ENCODE data around the gene RAC3. TPM values are rescaled to one million over a fixed set of nuclear protein-coding genes. Genes with fewer than 3 reads are reported as not detected.

The RAC3 gene
- total RNA-seq, 1 donor from 2014 or later = 46.0 TPM

GRCh38 chr17:82050761-82051641 is 19.5 kb downstream of the RAC3 start:
- H3K27ac Mint-ChIP-seq (ENCODE audit: unreplicated experiment) = peak overlapping the region; percentile 52
- H3K27me3 Mint-ChIP-seq (ENCODE audit: unreplicated experiment) = peaks cover 1% of the 10 kb centered on the region
- peak overlapping the region; percentile 86 for H3K4me3 Mint-ChIP-seq (ENCODE audit: unreplicated experiment)
- H3K9me3 Mint-ChIP-seq (ENCODE audit: unreplicated experiment) = no peaks in the 10 kb centered on the region
- no peak for DNase-seq
- H3K36me3 Mint-ChIP-seq (ENCODE audit: unreplicated experiment) = no peaks in the 10 kb centered on the region
- H3K4me1 Mint-ChIP-seq (ENCODE audit: low read depth, unreplicated experiment) = peaks cover under 1% of the 10 kb centered on the region
- TF ChIP-seq CTCF (IDR thresholded peaks at IDR 0.05; ENCODE audit: partially characterized antibody, unreplicated experiment) = no peak

- Mint-ChIP-seq H3K9me3 (ENCODE audit: unreplicated experiment) (no peaks in the 10 kb centered on the region), H3K36me3 (ENCODE audit: unreplicated experiment) (no peaks in the 10 kb centered on the region), H3K27me3 (ENCODE audit: unreplicated experiment) (peaks cover 1% of the 10 kb centered on the region), H3K27ac (ENCODE audit: unreplicated experiment) (peak within 1 kb of the TSS; percentile 52), H3K4me1 (ENCODE audit: low read depth, unreplicated experiment) (no peaks in the 10 kb centered on the region), H3K4me3 (ENCODE audit: unreplicated experiment) (peak within 1 kb of the TSS; percentile 87)
- TF ChIP-seq CTCF (IDR thresholded peaks at IDR 0.05; ENCODE audit: partially characterized antibody, unreplicated experiment) = no peak
- peak; percentile 88 for DNase-seq
These were observed 20.5 kb downstream of the RAC3 start, which contains the start of the genes GPS1 and RFNG for GRCh38 chr17:82051776-82052637. Gene GPS1 (plus strand): TSS chr17:82051898. CDS start chr17:82051932, 34 bp downstream. Gene RFNG (minus strand): TSS chr17:82051811. CDS start chr17:82051766, 45 bp downstream.

- Mint-ChIP-seq H3K9me3 (ENCODE audit: unreplicated experiment) (no peaks in the 10 kb centered on the region), H3K27ac (ENCODE audit: unreplicated experiment) (no peak overlapping the region), H3K4me3 (ENCODE audit: unreplicated experiment) (peak overlapping the region; percentile 74), H3K4me1 (ENCODE audit: low read depth, unreplicated experiment) (no peaks in the 10 kb centered on the region), H3K27me3 (ENCODE audit: unreplicated experiment) (peaks cover 1% of the 10 kb centered on the region), H3K36me3 (ENCODE audit: unreplicated experiment) (no peaks in the 10 kb centered on the region)
- TF ChIP-seq CTCF (IDR thresholded peaks at IDR 0.05; ENCODE audit: partially characterized antibody, unreplicated experiment) = no peak
- no peak for DNase-seq
These were observed 21.2 kb downstream of the RAC3 start for GRCh38 chr17:82052638-82053059.

GRCh38 chr17:82053130-82053529 is 21.7 kb downstream of the RAC3 start:
- no peak for DNase-seq
- Mint-ChIP-seq H3K27ac (ENCODE audit: unreplicated experiment) (peak overlapping the region; percentile 28), H3K36me3 (ENCODE audit: unreplicated experiment) (no peaks in the 10 kb centered on the region), H3K9me3 (ENCODE audit: unreplicated experiment) (no peaks in the 10 kb centered on the region), H3K27me3 (ENCODE audit: unreplicated experiment) (peaks cover 1% of the 10 kb centered on the region), H3K4me1 (ENCODE audit: low read depth, unreplicated experiment) (no peaks in the 10 kb centered on the region), H3K4me3 (ENCODE audit: unreplicated experiment) (peak overlapping the region; percentile 74)
- TF ChIP-seq CTCF (IDR thresholded peaks at IDR 0.05; ENCODE audit: partially characterized antibody, unreplicated experiment) = no peak

All from glutamatergic neuron (in vitro differentiated cells).